ENCODE results near the gene GJA3. TPM values are rescaled to one million over a fixed set of nuclear protein-coding genes. Genes with fewer than 3 reads are reported as not detected.

GJA3 gene
- total RNA-seq, 1 donor, result under 0.01 TPM

DNA sequence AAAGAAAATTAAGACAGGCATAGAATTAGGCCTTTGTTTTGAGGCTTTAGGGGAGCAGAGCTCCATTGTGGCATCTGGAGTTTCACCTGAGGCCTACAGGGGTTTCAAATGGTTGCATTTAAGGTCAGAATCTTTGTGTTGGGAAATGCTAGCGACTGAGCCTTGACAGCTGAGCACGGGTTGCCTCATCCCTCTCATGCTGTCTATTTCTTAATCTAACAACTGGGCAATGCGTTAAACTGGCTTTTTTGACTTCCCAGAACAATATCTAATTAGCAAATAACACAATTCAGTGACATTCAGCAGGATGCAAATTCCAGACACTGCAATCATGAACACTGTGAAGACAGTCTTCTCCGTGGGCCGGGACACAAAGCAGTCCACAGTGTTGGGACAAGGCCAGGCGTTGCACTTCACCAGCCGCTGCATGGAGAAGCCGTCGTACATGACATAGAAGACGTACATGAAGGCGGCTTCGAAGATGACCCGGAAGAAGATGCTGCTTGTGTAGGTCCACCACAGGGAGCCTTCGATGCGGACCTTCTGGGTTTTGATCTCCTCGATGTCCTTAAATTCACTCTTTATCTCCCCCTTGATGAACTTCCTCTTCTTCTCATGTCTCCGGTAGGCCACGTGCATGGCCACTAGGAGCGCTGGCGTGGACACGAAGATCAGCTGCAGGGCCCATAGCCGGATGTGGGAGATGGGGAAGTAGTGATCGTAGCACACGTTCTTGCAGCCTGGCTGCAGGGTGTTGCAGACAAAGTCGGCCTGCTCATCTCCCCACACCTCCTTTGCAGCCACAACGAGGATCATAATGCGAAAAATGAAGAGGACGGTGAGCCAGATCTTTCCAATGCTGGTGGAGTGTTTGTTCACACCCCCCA lies 28.1 kb upstream of the GJA3 start:
- TF ChIP-seq CTCF (IDR thresholded peaks at IDR 0.05; ENCODE audit: extremely low read depth, low read depth, low read length), result no peak
- H4K20me1 ChIP-seq (ENCODE audit: insufficient read depth, low read length), result no peaks in the 10 kb centered on the region

GRCh38 chr13:20186771-20187170 lies 25.9 kb upstream of the GJA3 start:
- no peaks in the 10 kb centered on the region for H3K79me2 ChIP-seq (ENCODE audit: insufficient read depth, low read length)
- no peaks in the 10 kb centered on the region for H3K36me3 ChIP-seq (ENCODE audit: insufficient read depth, low read length)
- H4K20me1 ChIP-seq (ENCODE audit: insufficient read depth, low read length), result no peaks in the 10 kb centered on the region
- no peak for DNase-seq (ENCODE audit: insufficient read length, low spot score, missing footprints)
- H3K4me3 ChIP-seq (ENCODE audit: insufficient read depth, low read length), result no peak overlapping the region
- peaks cover 14% of the 10 kb centered on the region for H3K4me1 ChIP-seq (ENCODE audit: insufficient read depth, low read length)
- peaks cover 25% of the 10 kb centered on the region for H3K27me3 ChIP-seq (ENCODE audit: insufficient read depth, low read length)
- H3K4me2 ChIP-seq (ENCODE audit: insufficient read depth, low read length), result no peak overlapping the region
- no peak for TF ChIP-seq CTCF (IDR thresholded peaks at IDR 0.05; ENCODE audit: extremely low read depth, low read depth, low read length)
- H3K27ac ChIP-seq (ENCODE audit: low read depth, low read length), result no peak overlapping the region
- no peak overlapping the region for H2AFZ ChIP-seq (ENCODE audit: low read length)
- H3K9me3 ChIP-seq (ENCODE audit: low read depth, low read length), result no peaks in the 10 kb centered on the region

More for the DNA sequence above, 28.1 kb upstream of the GJA3 start:
- Histone ChIP-seq H3K36me3 (ENCODE audit: insufficient read depth, low read length) (no peaks in the 10 kb centered on the region), H3K79me2 (ENCODE audit: insufficient read depth, low read length) (no peaks in the 10 kb centered on the region), H3K4me2 (ENCODE audit: insufficient read depth, low read length) (no peak overlapping the region), H3K27ac (ENCODE audit: low read depth, low read length) (no peak overlapping the region), H3K9me3 (ENCODE audit: low read depth, low read length) (no peaks in the 10 kb centered on the region), H3K4me1 (ENCODE audit: insufficient read depth, low read length) (peaks cover 18% of the 10 kb centered on the region), H3K27me3 (ENCODE audit: insufficient read depth, low read length) (peaks cover 39% of the 10 kb centered on the region), H2AFZ (ENCODE audit: low read length) (no peak overlapping the region), H3K4me3 (ENCODE audit: insufficient read depth, low read length) (no peak overlapping the region)
- DNase-seq (ENCODE audit: insufficient read length, low spot score, missing footprints), result no peak

DNA sequence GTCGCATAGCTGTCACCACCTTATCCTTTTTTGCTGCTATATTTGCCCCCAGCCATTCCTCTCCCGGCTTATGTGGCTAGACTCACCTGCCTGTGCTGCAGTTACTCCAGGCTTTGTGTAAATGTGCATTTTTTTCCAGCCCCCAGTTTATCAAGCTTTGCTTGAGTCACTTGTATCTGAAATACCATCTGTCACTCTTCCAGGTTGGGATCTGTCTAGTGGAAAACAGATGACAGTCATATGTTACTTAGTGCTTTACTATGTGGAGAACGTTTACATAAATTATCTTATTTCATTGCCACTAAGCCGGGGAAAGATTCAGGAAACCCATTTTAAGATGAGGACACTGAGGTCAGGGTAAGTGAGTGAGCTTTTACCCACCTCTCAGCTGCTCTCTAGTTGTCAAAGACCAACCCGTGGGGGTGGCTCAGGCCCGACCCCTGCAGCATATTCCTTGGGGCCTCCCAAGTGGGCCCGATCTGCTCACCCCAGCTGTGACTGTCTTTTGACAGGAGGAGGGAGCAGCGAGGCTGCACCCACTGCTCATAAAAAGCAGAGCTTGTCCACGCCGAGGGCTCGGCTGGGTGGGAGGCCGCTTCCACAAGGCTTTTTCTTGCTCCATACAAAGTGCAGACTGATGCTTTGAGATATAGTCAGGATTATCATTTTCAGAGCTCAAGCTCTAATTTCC lies 24.7 kb upstream of the GJA3 start:
- Histone ChIP-seq H3K27me3 (ENCODE audit: insufficient read depth, low read length) (peaks cover 30% of the 10 kb centered on the region), H3K27ac (ENCODE audit: low read depth, low read length) (no peak overlapping the region), H3K4me2 (ENCODE audit: insufficient read depth, low read length) (no peak overlapping the region), H3K79me2 (ENCODE audit: insufficient read depth, low read length) (no peaks in the 10 kb centered on the region), H3K4me1 (ENCODE audit: insufficient read depth, low read length) (peaks cover 5% of the 10 kb centered on the region), H4K20me1 (ENCODE audit: insufficient read depth, low read length) (no peaks in the 10 kb centered on the region), H3K36me3 (ENCODE audit: insufficient read depth, low read length) (no peaks in the 10 kb centered on the region), H2AFZ (ENCODE audit: low read length) (no peak overlapping the region), H3K9me3 (ENCODE audit: low read depth, low read length) (no peaks in the 10 kb centered on the region), H3K4me3 (ENCODE audit: insufficient read depth, low read length) (no peak overlapping the region)
- TF ChIP-seq CTCF (IDR thresholded peaks at IDR 0.05; ENCODE audit: extremely low read depth, low read depth, low read length), result no peak
- no peak for DNase-seq (ENCODE audit: insufficient read length, low spot score, missing footprints)

DNA sequence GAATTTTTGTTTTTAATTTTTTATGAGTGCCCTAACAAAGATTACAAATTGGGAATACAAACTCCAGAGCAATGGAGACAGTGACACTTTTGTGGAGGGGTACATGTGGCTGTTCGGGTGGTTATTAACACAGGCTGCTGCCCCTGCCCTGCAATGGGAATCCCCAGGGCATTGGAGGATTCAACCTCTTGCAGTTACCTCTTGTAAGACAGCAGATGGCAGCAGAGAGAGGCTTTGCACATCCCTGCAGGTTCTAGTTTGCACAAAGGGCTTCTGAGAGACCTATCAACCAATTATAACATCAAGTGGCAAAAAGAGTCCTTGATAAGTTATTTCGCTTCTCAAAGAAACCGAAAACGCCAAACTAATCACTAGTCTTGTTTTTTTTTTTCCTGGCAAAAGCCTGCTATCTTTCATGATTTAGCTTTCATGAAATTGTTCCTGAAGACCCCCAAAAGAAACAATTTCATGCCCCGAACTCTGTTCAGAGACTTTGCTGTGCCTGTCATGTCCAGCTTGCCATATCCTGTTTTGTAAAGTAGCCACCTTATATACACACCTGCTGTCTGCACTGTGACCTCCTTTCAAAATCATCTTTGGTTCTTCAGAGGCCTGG lies 21.5 kb upstream of the GJA3 start:
- Histone ChIP-seq H3K27ac (ENCODE audit: low read depth, low read length) (no peak overlapping the region), H2AFZ (ENCODE audit: low read length) (no peak overlapping the region), H3K79me2 (ENCODE audit: insufficient read depth, low read length) (no peaks in the 10 kb centered on the region), H3K27me3 (ENCODE audit: insufficient read depth, low read length) (peaks cover 59% of the 10 kb centered on the region), H3K4me1 (ENCODE audit: insufficient read depth, low read length) (no peaks in the 10 kb centered on the region), H3K9me3 (ENCODE audit: low read depth, low read length) (no peaks in the 10 kb centered on the region), H3K4me3 (ENCODE audit: insufficient read depth, low read length) (no peak overlapping the region), H3K4me2 (ENCODE audit: insufficient read depth, low read length) (no peak overlapping the region), H4K20me1 (ENCODE audit: insufficient read depth, low read length) (no peaks in the 10 kb centered on the region), H3K36me3 (ENCODE audit: insufficient read depth, low read length) (no peaks in the 10 kb centered on the region)
- TF ChIP-seq CTCF (IDR thresholded peaks at IDR 0.05; ENCODE audit: extremely low read depth, low read depth, low read length), result peak; percentile 90
- peak; percentile 93 for DNase-seq (ENCODE audit: insufficient read length, low spot score, missing footprints)
